T-helper 1 cell treated with Interleukin-12 subunit alpha and Interleukin-12 subunit beta and Interleukin-4 antibody, amounts not matched to agents 30 μg/mL and 1 μg/mL, for 36 hours (primary cell): ENCODE data around the gene CHCHD3.

Experiments used
- H3K27ac Mint-ChIP-seq: one replicate; pipeline ENCODE4 v1.8.0; 2021; ENCODE audit warnings: mild to moderate bottlenecking, mixed read lengths
- H3K27me3 Mint-ChIP-seq: one replicate; pipeline ENCODE4 v1.8.0; 2021; ENCODE audit warnings: low read depth, mixed read lengths
- H3K36me3 Mint-ChIP-seq: one replicate; pipeline ENCODE4 v1.8.0; 2021; ENCODE audit warnings: low read depth, mixed read lengths
- H3K4me1 Mint-ChIP-seq: one replicate; pipeline ENCODE4 v1.8.0; 2021; ENCODE audit warnings: low read depth, mixed read lengths
- H3K4me3 Mint-ChIP-seq: one replicate; pipeline ENCODE4 v1.8.0; 2021; ENCODE audit warnings: mild to moderate bottlenecking, moderate library complexity, mixed read lengths
- H3K9me3 Mint-ChIP-seq: one replicate; pipeline ENCODE4 v1.8.0; 2021; ENCODE audit warnings: mixed read lengths

CHCHD3 gene

DNA sequence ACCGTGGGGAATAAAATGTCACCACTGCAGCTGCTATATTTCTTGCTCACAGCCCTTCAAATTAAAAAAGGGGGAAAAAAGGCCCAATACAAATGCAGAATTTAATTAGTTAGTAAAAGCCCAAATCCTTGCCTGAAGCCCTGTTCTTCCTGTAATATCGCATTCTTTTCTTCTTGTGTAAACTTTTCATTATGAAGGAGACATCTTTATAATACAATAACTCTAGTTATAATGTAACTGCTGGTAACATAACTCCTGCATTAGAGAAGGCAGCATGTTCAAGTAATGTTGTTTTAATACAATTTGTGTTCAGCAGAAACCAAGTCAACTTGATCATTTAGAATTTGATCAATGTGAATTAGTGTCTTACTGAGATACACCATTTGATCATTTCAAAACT is 250.9 kb downstream of the CHCHD3 start:
- Mint-ChIP-seq H3K27ac (no peak overlapping the region), H3K36me3 (peaks cover 4% of the 10 kb centered on the region), H3K4me1 (peaks cover 3% of the 10 kb centered on the region), H3K4me3 (no peak overlapping the region), H3K9me3 (no peaks in the 10 kb centered on the region), H3K27me3 (no peaks in the 10 kb centered on the region)

DNA sequence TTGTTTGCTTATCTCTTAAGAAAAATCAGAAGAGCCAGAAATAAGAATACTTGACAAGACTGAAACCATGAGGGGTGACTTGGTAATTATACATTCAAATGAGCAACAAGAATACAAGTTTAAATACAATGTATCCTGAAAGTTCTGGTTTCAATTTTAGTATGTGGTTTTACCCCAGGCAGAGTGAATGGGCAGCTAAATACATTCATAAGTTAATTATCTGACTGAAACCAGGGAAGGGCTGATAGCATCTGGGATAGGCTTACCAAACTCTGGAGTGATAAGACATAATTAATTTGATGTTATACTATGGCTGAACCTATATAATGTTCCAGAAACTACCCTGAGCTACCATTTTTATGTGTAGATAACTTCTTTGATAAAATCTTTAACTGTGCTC is 253.4 kb downstream of the CHCHD3 start:
- Mint-ChIP-seq H3K9me3 (no peaks in the 10 kb centered on the region), H3K27me3 (no peaks in the 10 kb centered on the region), H3K27ac (no peak overlapping the region), H3K36me3 (peaks cover 4% of the 10 kb centered on the region), H3K4me1 (peaks cover 12% of the 10 kb centered on the region), H3K4me3 (no peak overlapping the region)

- H3K4me3 Mint-ChIP-seq, result no peak overlapping the region
- peaks cover 12% of the 10 kb centered on the region for H3K4me1 Mint-ChIP-seq
- no peaks in the 10 kb centered on the region for H3K9me3 Mint-ChIP-seq
- H3K27me3 Mint-ChIP-seq, result no peaks in the 10 kb centered on the region
- H3K36me3 Mint-ChIP-seq, result peaks cover 4% of the 10 kb centered on the region
- H3K27ac Mint-ChIP-seq, result no peak overlapping the region
These were observed 255.7 kb downstream of the CHCHD3 start for GRCh38 chr7:132825932-132826835.

DNA sequence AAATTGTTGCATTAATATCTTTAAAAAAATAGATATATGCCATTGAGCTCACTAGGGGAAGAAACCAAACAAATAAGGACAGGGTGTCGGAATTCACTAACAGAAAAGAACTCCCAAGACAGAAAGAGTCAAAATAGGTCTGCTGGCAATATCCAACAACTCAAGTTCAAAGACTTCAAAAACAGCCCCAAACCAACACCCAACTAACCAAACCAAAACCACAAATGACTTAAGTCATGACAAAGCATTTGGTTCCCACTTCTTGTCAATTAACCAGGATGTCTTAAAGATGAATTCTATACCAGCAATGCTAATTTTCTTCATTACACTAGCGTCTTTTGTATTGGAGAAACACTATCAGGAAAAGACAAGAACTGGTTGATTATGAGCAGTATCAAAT is 256.7 kb downstream of the CHCHD3 start:
- no peaks in the 10 kb centered on the region for H3K9me3 Mint-ChIP-seq
- peaks cover 4% of the 10 kb centered on the region for H3K36me3 Mint-ChIP-seq
- H3K27ac Mint-ChIP-seq, result no peak overlapping the region
- no peaks in the 10 kb centered on the region for H3K27me3 Mint-ChIP-seq
- H3K4me1 Mint-ChIP-seq, result peaks cover 12% of the 10 kb centered on the region
- H3K4me3 Mint-ChIP-seq, result no peak overlapping the region

DNA sequence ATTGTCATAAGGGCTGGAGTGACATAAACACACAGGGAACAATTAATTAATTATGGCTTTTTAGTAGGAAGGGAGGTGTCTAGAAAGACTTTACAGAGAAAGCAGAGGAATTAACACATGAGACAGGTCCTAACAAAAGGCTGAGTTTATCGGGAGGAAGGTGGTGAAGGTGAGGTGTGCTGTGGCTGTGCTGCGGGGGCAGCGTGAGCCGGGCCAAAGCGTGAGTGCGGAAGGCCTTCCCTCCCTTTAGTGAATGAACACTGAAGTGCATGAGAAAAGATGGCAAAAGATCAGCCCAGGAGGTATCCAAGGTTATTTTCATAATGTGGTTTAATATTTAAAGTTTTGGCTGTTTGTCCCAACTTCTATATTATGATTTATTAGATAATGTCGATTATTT is 262.2 kb downstream of the CHCHD3 start:
- H3K4me3 Mint-ChIP-seq, result no peak overlapping the region
- no peaks in the 10 kb centered on the region for H3K4me1 Mint-ChIP-seq
- peaks cover 1% of the 10 kb centered on the region for H3K36me3 Mint-ChIP-seq
- no peaks in the 10 kb centered on the region for H3K9me3 Mint-ChIP-seq
- H3K27me3 Mint-ChIP-seq, result no peaks in the 10 kb centered on the region
- H3K27ac Mint-ChIP-seq, result no peak overlapping the region

DNA sequence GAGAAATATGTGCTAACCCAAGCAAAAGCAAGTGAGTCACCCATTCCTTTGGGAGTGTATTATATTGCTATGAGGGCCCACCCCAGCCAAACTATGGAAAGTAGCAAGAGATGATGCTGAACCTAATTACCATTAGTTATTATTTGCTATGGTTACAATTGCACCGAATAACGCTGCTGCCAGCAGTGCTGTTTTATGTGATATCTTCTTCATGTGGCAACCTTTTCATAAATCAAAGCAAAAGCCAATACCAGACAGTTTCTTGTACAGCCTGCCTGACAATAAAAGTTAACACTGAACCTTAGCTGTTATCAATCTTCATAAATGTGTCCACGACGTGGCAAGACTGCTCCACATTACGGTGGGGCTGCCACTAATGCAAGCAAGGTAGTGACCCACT is 263.9 kb downstream of the CHCHD3 start:
- no peak overlapping the region for H3K4me3 Mint-ChIP-seq
- H3K4me1 Mint-ChIP-seq, result no peaks in the 10 kb centered on the region
- no peaks in the 10 kb centered on the region for H3K27me3 Mint-ChIP-seq
- no peak overlapping the region for H3K27ac Mint-ChIP-seq
- no peaks in the 10 kb centered on the region for H3K36me3 Mint-ChIP-seq
- H3K9me3 Mint-ChIP-seq, result peaks cover under 1% of the 10 kb centered on the region

DNA sequence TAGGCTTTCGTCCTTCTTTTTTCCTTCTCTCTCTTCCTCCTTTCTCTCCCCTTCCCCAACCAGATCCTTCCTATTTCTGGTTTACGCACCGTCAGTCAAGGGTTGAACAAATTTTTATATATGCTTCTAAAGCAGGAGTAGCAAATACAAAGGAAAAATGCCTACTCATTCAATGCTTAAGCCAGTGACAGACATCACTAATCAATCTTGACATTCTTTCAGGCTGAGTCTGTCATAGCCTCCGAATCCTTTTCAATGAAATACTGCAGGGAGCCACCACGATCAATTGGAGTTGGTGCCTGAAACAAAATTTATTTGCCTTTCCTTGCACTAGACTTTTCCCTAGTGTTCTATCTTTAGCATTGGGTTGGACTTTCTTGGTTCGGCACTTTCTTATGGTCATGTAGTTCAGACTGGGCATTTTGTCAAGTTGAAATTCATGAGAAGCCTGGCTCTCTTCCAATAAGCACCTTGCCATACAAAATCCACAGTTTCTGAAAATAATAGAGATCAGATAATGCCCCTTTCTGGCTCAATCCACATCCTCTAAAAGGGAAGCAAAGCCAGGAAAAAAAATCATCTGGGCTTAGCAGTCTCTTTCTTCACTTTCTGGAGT is 266.1 kb downstream of the CHCHD3 start:
- Mint-ChIP-seq H3K27ac (no peak overlapping the region), H3K27me3 (no peaks in the 10 kb centered on the region), H3K9me3 (peaks cover 6% of the 10 kb centered on the region), H3K4me1 (no peaks in the 10 kb centered on the region), H3K4me3 (no peak overlapping the region), H3K36me3 (peaks cover 4% of the 10 kb centered on the region)

DNA sequence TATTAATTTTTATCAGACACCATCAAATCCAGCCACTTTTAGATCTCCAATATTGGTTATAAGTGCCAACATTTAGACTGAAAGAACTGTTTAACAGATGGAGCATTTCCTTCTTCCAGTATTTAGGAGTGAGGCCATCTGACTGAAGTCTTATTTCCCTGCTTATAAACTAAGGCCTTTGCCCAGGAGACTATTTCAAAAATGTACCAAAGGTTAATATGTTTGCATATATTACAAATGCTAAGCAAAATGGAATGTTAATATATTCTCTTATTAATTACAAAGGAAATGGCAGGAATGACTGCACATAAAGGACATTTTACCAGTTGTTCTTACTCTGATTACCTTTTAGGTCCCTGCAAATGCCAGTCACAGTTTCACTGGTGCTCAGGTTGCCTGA is 266.8 kb downstream of the CHCHD3 start:
- Mint-ChIP-seq H3K27ac (no peak overlapping the region), H3K36me3 (peaks cover 4% of the 10 kb centered on the region), H3K4me1 (no peaks in the 10 kb centered on the region), H3K9me3 (peaks cover 6% of the 10 kb centered on the region), H3K27me3 (no peaks in the 10 kb centered on the region), H3K4me3 (no peak overlapping the region)

DNA sequence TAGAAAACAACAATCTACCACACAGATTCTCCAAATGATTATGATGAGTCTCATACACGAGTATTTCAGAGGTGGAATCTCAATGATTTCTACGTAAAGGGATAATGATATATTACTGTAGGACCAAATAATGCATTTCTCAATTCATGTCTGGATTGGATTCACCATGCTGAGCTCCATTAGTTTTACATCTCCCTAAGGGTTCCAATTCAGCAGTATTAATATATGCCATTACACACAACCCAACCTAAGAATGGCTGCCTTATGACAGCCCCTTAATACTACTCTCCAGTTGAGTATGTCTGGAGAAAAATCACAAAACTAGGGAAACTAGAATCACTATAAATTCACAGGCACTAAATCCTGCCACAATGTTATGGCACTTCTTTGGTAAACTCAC is 271.3 kb downstream of the CHCHD3 start:
- Mint-ChIP-seq H3K4me3 (no peak overlapping the region), H3K27me3 (no peaks in the 10 kb centered on the region), H3K36me3 (peaks cover 4% of the 10 kb centered on the region), H3K9me3 (peaks cover 6% of the 10 kb centered on the region), H3K27ac (no peak overlapping the region), H3K4me1 (no peaks in the 10 kb centered on the region)

DNA sequence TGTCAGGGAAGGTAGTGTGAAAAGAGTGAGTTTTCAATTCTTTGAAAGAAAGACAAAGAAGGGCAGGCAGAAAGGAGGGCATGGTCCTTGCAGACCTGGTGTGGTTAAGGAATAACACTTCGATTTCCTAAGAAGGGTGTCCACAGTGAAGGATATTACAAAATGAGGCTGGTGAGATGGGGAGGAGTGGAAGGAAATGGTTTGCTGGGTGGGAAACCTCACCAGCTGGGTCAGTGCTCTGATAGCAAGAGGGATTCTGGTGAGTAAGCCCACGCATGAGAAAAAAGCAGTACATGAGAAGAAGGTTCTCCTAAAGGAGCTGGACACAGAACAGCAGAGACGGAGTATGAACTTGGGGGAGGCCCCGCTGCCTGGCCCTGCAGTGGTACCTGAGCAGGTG is 275.1 kb downstream of the CHCHD3 start:
- no peaks in the 10 kb centered on the region for H3K4me1 Mint-ChIP-seq
- H3K36me3 Mint-ChIP-seq, result no peaks in the 10 kb centered on the region
- H3K27me3 Mint-ChIP-seq, result no peaks in the 10 kb centered on the region
- H3K4me3 Mint-ChIP-seq, result no peak overlapping the region
- no peak overlapping the region for H3K27ac Mint-ChIP-seq
- no peaks in the 10 kb centered on the region for H3K9me3 Mint-ChIP-seq

DNA sequence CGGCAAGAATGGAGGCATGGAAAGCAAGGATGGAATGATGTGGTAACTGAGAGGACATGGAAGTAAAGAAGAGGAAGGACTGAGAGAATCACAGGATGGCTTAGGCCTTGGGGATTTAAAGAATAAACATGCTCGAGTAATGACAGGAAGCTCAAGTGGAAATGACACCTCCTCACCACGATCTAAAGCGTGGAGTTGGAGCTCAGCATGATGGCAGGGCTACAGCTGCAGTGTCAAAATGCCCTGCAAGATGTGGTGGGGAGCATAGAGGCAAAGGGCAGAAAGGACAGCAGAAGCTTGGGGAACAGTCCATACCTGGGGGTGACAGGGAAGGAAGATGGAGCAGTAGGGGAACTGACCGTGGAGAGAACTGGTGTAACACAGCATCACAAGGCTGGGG is 276.1 kb downstream of the CHCHD3 start:
- H3K36me3 Mint-ChIP-seq, result no peaks in the 10 kb centered on the region
- H3K9me3 Mint-ChIP-seq, result no peaks in the 10 kb centered on the region
- no peaks in the 10 kb centered on the region for H3K27me3 Mint-ChIP-seq
- no peak overlapping the region for H3K4me3 Mint-ChIP-seq
- no peaks in the 10 kb centered on the region for H3K4me1 Mint-ChIP-seq
- H3K27ac Mint-ChIP-seq, result no peak overlapping the region

- no peak overlapping the region for H3K4me3 Mint-ChIP-seq
- H3K27ac Mint-ChIP-seq, result no peak overlapping the region
- H3K4me1 Mint-ChIP-seq, result no peaks in the 10 kb centered on the region
- H3K9me3 Mint-ChIP-seq, result no peaks in the 10 kb centered on the region
- no peaks in the 10 kb centered on the region for H3K36me3 Mint-ChIP-seq
- H3K27me3 Mint-ChIP-seq, result no peaks in the 10 kb centered on the region
These were observed 276.9 kb downstream of the CHCHD3 start for GRCh38 chr7:132804849-132805485.

DNA sequence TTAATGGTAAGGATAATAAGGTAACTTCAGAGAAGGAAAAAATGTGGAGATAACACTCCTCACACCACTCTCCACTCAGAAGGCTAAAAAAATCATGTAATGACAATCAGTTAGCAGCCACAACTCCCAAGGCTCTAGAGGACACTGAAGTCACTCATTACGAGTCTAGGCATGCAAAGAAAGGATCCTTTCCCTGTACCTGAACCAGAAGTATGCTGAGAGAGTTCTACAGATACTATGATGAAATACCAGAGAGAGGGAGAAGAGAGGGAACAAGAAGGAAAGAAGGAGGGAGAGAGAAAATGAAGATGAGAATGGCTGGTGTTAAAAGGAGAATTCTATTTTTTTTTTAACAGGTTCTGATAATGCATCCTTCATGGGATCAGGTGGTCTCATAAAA is 281.4 kb downstream of the CHCHD3 start:
- Mint-ChIP-seq H3K9me3 (no peaks in the 10 kb centered on the region), H3K27ac (no peak overlapping the region), H3K4me1 (no peaks in the 10 kb centered on the region), H3K36me3 (peaks cover 2% of the 10 kb centered on the region), H3K27me3 (no peaks in the 10 kb centered on the region), H3K4me3 (no peak overlapping the region)

DNA sequence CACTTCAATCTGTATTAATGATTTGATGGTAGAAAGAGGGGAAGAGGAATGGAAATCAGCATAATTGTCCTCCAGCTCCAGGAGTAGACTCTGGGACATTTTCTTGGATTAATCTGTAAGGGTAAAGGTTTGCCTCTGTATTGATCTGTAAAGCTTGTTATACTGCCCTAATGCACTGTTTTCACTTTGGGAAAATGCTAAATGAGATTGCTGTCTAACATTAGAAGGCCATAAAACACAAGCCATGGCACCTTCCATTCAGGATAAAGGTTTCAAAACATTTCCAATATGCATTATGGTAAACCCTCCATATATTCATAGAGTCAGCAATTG is 282.8 kb downstream of the CHCHD3 start:
- no peak overlapping the region for H3K4me3 Mint-ChIP-seq
- H3K4me1 Mint-ChIP-seq, result no peaks in the 10 kb centered on the region
- H3K27ac Mint-ChIP-seq, result no peak overlapping the region
- H3K9me3 Mint-ChIP-seq, result no peaks in the 10 kb centered on the region
- H3K36me3 Mint-ChIP-seq, result peaks cover 4% of the 10 kb centered on the region
- H3K27me3 Mint-ChIP-seq, result no peaks in the 10 kb centered on the region

DNA sequence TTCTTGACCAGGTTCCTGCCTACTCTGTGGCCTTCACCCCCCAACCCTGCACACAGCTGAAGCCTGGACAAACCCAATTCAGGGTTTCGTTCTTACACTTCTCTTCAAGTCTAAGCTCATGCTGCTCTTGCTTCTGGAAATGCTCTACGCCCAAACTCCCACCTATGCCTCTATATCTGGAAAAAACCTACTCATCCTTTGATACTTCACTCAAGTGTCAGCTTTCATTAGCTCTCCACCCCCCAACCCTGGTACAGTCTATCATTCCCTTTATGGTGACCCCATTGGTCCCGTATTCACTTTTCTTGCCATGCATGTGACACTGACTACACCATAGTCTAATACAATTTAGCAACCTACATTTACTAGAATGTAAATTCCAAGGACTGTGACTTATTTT is 284.7 kb downstream of the CHCHD3 start:
- Mint-ChIP-seq H3K27ac (no peak overlapping the region), H3K4me1 (no peaks in the 10 kb centered on the region), H3K27me3 (no peaks in the 10 kb centered on the region)

More for the DNA sequence above, 284.7 kb downstream of the CHCHD3 start:
- peaks cover 5% of the 10 kb centered on the region for H3K36me3 Mint-ChIP-seq
- H3K9me3 Mint-ChIP-seq, result no peaks in the 10 kb centered on the region
- no peak overlapping the region for H3K4me3 Mint-ChIP-seq
